Measurements from ENCODE around the gene SF3A1. TPM values are rescaled to one million over a fixed set of nuclear protein-coding genes. Genes with fewer than 3 reads are reported as not detected.

The SF3A1 gene
- total and polyA plus RNA-seq, 2 of the 13 experiments (the other 11 are each of a cell fraction or from before 2014, with no cell fraction given) = 10.0 to 22.0 TPM

GRCh38 chr22:30284172-30284571 is 72.5 kb downstream of the SF3A1 start:
- no peak overlapping the region for H3K4me3 ChIP-seq (replicated peaks in 1 of 3; ENCODE audit: insufficient read depth in 1 of 3, low read depth in 2 of 3, low read length in 3 of 3)
- H4K20me1 ChIP-seq (ENCODE audit: insufficient read depth, low read length) = no peaks in the 10 kb centered on the region
- no peaks in the 10 kb centered on the region for H3K36me3 ChIP-seq (replicated peaks in 1 of 2; ENCODE audit: control insufficient read depth in 1 of 2, insufficient read depth in 2 of 2, low read length in 2 of 2)
- H3K9me3 ChIP-seq (ENCODE audit: low read length) = no peaks in the 10 kb centered on the region
- in situ Hi-C loops (cut with HindIII; ENCODE audit: extremely low pct_ligation_motif_present, low pct_unique_long_range_greater_than_20kb) (no loop called here), intact Hi-C loops (cut with micrococcal nuclease; ENCODE audit: unreplicated experiment) (no loop called here)
- DNase-seq (ENCODE audit: low spot score) (no peak), ATAC-seq (no peak), FAIRE-seq (no peak)
- TF ChIP-seq ZNF484 (CRISPR knock-in tag; IDR thresholded peaks at IDR 0.05; ENCODE audit: borderline replicate concordance, low read depth) (no peak), MAFG (CRISPR knock-in tag; IDR thresholded peaks at IDR 0.05) (no peak), DMTF1 (CRISPR knock-in tag; IDR thresholded peaks at IDR 0.05) (no peak), JUND (CRISPR knock-in tag; IDR thresholded peaks at IDR 0.05) (no peak), HDAC1 (CRISPR knock-in tag; IDR thresholded peaks at IDR 0.05) (no peak), PATZ1 (CRISPR knock-in tag; IDR thresholded peaks at IDR 0.05) (no peak)
- H3K27me3 ChIP-seq (ENCODE audit: control insufficient read depth in 1 of 2, insufficient read depth in 2 of 2, low read length in 2 of 2) = no peaks in the 10 kb centered on the region; a peak in 1 of 5 replicates
- H2AFZ ChIP-seq (ENCODE audit: low read length) = no peak overlapping the region
- ChIA-PET CTCF (ENCODE audit: low intra/inter-chr PET ratio, low total read pairs) (no interaction called here), POLR2A (no interaction called here)
- no peak overlapping the region for H3K27ac ChIP-seq (ENCODE audit: extremely low read length, insufficient read depth, low read length)
- H3K4me1 ChIP-seq (ENCODE audit: insufficient read depth, low read length) = peaks cover 12% of the 10 kb centered on the region
- 72% methylated on average over 6 of the region's 9 CpGs for WGBS (ENCODE audit: low lambda C conversion rate)
- no peak overlapping the region for H3K9ac ChIP-seq (ENCODE audit: insufficient read depth, low read depth, low read length)
- BruUV-seq (replicated peaks) = no TSS peak
- H3K4me2 ChIP-seq (ENCODE audit: low read depth, low read length) = no peak overlapping the region
- no peaks in the 10 kb centered on the region for H3K79me2 ChIP-seq (ENCODE audit: insufficient read depth, low read length)
